SK-N-SH treated with all-trans-retinoic acid at 6 μM for 48 hours (cell line): ENCODE data around the gene TMEM59L.

Source experiments
- ATAC-seq: fragments of 200-7000 bp; cut with Tn5 transposase; 3 replicates; pipeline ENCODE4 v1.9.1; 2020; ENCODE audit warnings: mild to moderate bottlenecking, moderate library complexity
- ARNTL ChIP-seq: fragments of 450-650 bp; formaldehyde crosslinking; IDR thresholded peaks from 2 replicates; pipeline ENCODE4 v1.5.0; 2020; ENCODE audit warnings: low read depth, mild to moderate bottlenecking, moderate library complexity, borderline replicate concordance
- BACH2 ChIP-seq: fragments of 250-450 bp; sonication (Bioruptor Pico); IDR thresholded peaks from 2 replicates; pipeline ENCODE4 v1.9.0; 2021; ENCODE audit warnings: mild to moderate bottlenecking, borderline replicate concordance
- CSDC2 ChIP-seq: fragments of 250-450 bp; sonication (Bioruptor Pico); IDR thresholded peaks from 2 replicates; pipeline ENCODE4 v1.5.0; 2020; ENCODE audit warnings: mild to moderate bottlenecking, moderate library complexity
- ESRRG ChIP-seq: fragments of 250-450 bp; sonication (Bioruptor Pico); IDR thresholded peaks from 2 replicates; pipeline ENCODE4 v1.6.1; 2021; ENCODE audit warnings: mild to moderate bottlenecking
- GLIS3 ChIP-seq: fragments of 250-450 bp; sonication (Bioruptor Pico); IDR thresholded peaks from 2 replicates; pipeline ENCODE4 v1.5.0; 2020; ENCODE audit warnings: mild to moderate bottlenecking, moderate library complexity
- ISL1 ChIP-seq: fragments of 250-450 bp; sonication (Bioruptor Pico); IDR thresholded peaks from 2 replicates; pipeline ENCODE4 v2.1.2; 2022; ENCODE audit warnings: mild to moderate bottlenecking, moderate library complexity
- OSR1 ChIP-seq: fragments of 250-450 bp; sonication (Bioruptor Pico); IDR thresholded peaks from 2 replicates; pipeline ENCODE4 v1.8.0; 2022; ENCODE audit warnings: moderate library complexity, mild to moderate bottlenecking, inconsistent platforms
- PPARA ChIP-seq: fragments of 250-450 bp; sonication (Bioruptor Pico); IDR thresholded peaks from 2 replicates; pipeline ENCODE4 v1.5.0; 2020; ENCODE audit warnings: mild to moderate bottlenecking, borderline replicate concordance
- RARB ChIP-seq: fragments of 250-450 bp; sonication (Bioruptor Pico); IDR thresholded peaks from 2 replicates; pipeline ENCODE4 v1.8.0; 2021; ENCODE audit warnings: mild to moderate bottlenecking, moderate library complexity
- SNAI2 ChIP-seq: fragments of 250-450 bp; sonication (Bioruptor Pico); IDR thresholded peaks from 2 replicates; pipeline ENCODE4 v1.5.0; 2020; ENCODE audit warnings: mild to moderate bottlenecking, moderate library complexity
- TCF4 ChIP-seq: fragments of 250-450 bp; sonication (Bioruptor Pico); IDR thresholded peaks from 2 replicates; pipeline ENCODE4 v1.8.0; 2021; ENCODE audit warnings: mild to moderate bottlenecking, moderate library complexity, borderline replicate concordance
- TOX ChIP-seq: fragments of 250-450 bp; sonication (Bioruptor Pico); IDR thresholded peaks from 2 replicates; pipeline ENCODE4 v1.8.0; 2021; ENCODE audit warnings: mild to moderate bottlenecking, moderate library complexity, borderline replicate concordance
- ZC3H10 ChIP-seq: fragments of 250-450 bp; sonication (Bioruptor Pico); IDR thresholded peaks from 2 replicates; pipeline ENCODE4 v1.5.1; 2021; ENCODE audit warnings: mild to moderate bottlenecking, moderate library complexity
- ZFP30 ChIP-seq: fragments of 450-650 bp; formaldehyde crosslinking; IDR thresholded peaks from 2 replicates; pipeline ENCODE4 v1.5.0; 2022; ENCODE audit warnings: mild to moderate bottlenecking, moderate library complexity
- ZNF565 ChIP-seq: fragments of 450-650 bp; formaldehyde crosslinking; conservative IDR thresholded peaks from 2 replicates; pipeline ENCODE4 v1.5.0; 2020; ENCODE audit warnings: low read depth, mild to moderate bottlenecking, moderate library complexity
- ZNF70 ChIP-seq: fragments of 450-650 bp; formaldehyde crosslinking; IDR thresholded peaks from 2 replicates; pipeline ENCODE4 v1.5.0; 2020; ENCODE audit warnings: mild to moderate bottlenecking, moderate library complexity
- TF ChIP-seq, protein P1 (sequence below): fragments of 250-450 bp; sonication (Bioruptor Pico); IDR thresholded peaks from 2 replicates; pipeline ENCODE4 v1.5.0; 2020; ENCODE audit warnings: mild to moderate bottlenecking, moderate library complexity
- TF ChIP-seq, protein P2 (sequence below): fragments of 250-450 bp; sonication (Bioruptor Pico); IDR thresholded peaks from 2 replicates; pipeline ENCODE4 v1.5.1; 2020; ENCODE audit warnings: low read depth, mild to moderate bottlenecking, moderate library complexity
- TF ChIP-seq, protein P3 (sequence below): fragments of 250-450 bp; sonication (Bioruptor Pico); IDR thresholded peaks from 2 replicates; pipeline ENCODE4 v1.8.0; 2021; ENCODE audit warnings: low read depth, mild to moderate bottlenecking, moderate library complexity, borderline replicate concordance

Gene TMEM59L

DNA sequence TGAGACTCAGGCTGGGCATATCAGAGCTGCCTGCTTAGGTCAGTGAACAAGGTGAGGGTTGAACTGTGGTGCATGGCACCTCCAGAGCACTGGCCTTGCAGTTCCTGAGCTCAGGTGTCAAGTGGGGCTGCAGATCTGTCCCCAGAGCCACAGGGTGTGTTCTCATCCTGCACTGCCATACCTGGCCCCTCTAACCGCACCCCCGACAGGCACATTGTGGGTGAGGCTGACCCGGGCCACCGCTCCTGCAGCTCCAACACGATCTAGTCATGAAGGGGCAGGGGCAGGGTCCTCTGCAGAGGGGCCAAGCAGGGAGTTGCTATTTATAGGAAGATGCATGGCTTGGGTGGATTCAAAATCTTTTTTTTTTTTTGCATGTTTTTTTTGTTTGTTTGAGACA lies 54.1 kb downstream of the TMEM59L start (continued):
- TF ChIP-seq, protein P1, sequence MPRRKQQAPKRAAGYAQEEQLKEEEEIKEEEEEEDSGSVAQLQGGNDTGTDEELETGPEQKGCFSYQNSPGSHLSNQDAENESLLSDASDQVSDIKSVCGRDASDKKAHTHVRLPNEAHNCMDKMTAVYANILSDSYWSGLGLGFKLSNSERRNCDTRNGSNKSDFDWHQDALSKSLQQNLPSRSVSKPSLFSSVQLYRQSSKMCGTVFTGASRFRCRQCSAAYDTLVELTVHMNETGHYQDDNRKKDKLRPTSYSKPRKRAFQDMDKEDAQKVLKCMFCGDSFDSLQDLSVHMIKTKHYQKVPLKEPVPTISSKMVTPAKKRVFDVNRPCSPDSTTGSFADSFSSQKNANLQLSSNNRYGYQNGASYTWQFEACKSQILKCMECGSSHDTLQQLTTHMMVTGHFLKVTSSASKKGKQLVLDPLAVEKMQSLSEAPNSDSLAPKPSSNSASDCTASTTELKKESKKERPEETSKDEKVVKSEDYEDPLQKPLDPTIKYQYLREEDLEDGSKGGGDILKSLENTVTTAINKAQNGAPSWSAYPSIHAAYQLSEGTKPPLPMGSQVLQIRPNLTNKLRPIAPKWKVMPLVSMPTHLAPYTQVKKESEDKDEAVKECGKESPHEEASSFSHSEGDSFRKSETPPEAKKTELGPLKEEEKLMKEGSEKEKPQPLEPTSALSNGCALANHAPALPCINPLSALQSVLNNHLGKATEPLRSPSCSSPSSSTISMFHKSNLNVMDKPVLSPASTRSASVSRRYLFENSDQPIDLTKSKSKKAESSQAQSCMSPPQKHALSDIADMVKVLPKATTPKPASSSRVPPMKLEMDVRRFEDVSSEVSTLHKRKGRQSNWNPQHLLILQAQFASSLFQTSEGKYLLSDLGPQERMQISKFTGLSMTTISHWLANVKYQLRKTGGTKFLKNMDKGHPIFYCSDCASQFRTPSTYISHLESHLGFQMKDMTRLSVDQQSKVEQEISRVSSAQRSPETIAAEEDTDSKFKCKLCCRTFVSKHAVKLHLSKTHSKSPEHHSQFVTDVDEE (CRISPR knock-in tag) = no peak

DNA sequence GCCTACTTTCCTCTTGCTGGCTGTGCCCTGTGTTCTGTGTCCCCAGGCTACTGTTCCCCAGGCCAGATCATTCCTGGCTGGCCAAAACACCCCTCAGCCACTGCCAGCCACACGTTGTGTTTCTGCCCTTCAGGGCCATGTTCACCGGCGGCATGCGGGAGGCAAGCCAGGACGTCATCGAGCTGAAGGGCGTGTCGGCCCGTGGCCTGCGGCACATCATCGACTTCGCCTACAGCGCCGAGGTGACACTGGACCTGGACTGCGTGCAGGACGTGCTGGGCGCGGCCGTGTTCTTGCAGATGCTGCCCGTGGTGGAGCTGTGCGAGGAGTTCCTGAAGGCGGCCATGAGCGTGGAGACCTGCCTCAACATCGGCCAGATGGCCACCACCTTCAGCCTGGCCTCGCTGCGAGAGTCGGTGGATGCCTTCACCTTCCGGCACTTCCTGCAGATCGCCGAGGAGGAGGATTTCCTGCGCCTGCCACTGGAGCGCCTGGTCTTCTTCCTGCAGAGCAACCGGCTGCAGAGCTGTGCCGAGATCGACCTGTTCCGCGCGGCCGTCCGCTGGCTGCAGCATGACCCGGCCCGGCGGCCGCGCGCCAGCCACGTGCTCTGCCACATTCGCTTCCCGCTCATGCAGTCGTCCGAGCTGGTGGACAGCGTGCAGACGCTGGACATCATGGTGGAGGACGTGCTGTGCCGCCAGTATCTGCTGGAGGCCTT lies 55.0 kb downstream of the TMEM59L start:
- TF ChIP-seq, protein P2, sequence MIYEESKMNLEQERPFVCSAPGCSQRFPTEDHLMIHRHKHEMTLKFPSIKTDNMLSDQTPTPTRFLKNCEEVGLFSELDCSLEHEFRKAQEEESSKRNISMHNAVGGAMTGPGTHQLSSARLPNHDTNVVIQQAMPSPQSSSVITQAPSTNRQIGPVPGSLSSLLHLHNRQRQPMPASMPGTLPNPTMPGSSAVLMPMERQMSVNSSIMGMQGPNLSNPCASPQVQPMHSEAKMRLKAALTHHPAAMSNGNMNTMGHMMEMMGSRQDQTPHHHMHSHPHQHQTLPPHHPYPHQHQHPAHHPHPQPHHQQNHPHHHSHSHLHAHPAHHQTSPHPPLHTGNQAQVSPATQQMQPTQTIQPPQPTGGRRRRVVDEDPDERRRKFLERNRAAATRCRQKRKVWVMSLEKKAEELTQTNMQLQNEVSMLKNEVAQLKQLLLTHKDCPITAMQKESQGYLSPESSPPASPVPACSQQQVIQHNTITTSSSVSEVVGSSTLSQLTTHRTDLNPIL = no peak
- no peak for TF ChIP-seq CSDC2 (CRISPR knock-in tag)
- no peak for TF ChIP-seq TOX
- no peak for TF ChIP-seq TCF4 (CRISPR knock-in tag)
- no peak for TF ChIP-seq PPARA (CRISPR knock-in tag)
- no peak for TF ChIP-seq RARB (CRISPR knock-in tag)
- TF ChIP-seq, protein P1 (CRISPR knock-in tag) = no peak
- TF ChIP-seq ZFP30 (CRISPR knock-in tag) = no peak
- no peak for ATAC-seq

DNA sequence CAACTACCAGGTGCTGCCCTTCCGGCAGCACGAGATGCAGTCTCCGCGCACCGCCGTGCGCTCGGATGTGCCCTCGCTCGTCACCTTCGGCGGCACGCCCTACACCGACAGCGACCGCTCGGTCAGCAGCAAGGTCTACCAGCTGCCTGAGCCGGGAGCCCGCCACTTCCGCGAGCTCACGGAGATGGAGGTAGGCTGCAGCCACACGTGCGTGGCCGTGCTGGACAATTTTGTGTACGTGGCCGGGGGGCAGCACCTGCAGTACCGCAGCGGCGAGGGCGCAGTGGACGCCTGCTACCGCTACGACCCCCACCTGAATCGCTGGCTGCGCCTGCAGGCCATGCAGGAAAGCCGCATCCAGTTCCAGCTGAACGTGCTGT lies 55.6 kb downstream of the TMEM59L start:
- TF ChIP-seq, protein P3, sequence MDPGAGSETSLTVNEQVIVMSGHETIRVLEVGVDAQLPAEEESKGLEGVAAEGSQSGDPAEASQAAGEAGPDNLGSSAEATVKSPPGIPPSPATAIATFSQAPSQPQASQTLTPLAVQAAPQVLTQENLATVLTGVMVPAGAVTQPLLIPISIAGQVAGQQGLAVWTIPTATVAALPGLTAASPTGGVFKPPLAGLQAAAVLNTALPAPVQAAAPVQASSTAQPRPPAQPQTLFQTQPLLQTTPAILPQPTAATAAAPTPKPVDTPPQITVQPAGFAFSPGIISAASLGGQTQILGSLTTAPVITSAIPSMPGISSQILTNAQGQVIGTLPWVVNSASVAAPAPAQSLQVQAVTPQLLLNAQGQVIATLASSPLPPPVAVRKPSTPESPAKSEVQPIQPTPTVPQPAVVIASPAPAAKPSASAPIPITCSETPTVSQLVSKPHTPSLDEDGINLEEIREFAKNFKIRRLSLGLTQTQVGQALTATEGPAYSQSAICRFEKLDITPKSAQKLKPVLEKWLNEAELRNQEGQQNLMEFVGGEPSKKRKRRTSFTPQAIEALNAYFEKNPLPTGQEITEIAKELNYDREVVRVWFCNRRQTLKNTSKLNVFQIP = no peak
- TF ChIP-seq SNAI2 (CRISPR knock-in tag) = no peak
- TF ChIP-seq TOX = no peak
- TF ChIP-seq ZNF70 (CRISPR knock-in tag) = no peak
- no peak for TF ChIP-seq ISL1
- TF ChIP-seq ARNTL (CRISPR knock-in tag) = no peak
- no peak for TF ChIP-seq TCF4 (CRISPR knock-in tag)
- no peak for TF ChIP-seq ZNF565 (CRISPR knock-in tag)
- TF ChIP-seq GLIS3 = no peak
- TF ChIP-seq OSR1 = no peak
- TF ChIP-seq, protein P2 = no peak
- TF ChIP-seq ZC3H10 (CRISPR knock-in tag) = no peak
- no peak for TF ChIP-seq ESRRG (CRISPR knock-in tag)
- TF ChIP-seq BACH2 (CRISPR knock-in tag) = no peak
- ATAC-seq = no peak
